HEK293 (cell line): ENCODE results near the gene WDR72.

Experiments used
- CTCF ChIP-seq: fragments of 450-650 bp; formaldehyde crosslinking; IDR thresholded peaks from 2 replicates; pipeline ENCODE4 v1.5.1; 2016; ENCODE audit warnings: missing biosample characterization, missing genetic modification characterization
- ELK4 ChIP-seq: IDR thresholded peaks from 2 replicates; pipeline ENCODE4 v1.6.1; 2011; ENCODE audit warnings: mild to moderate bottlenecking, low read depth, low read length, borderline replicate concordance
- REST ChIP-seq: fragments of 450-650 bp; formaldehyde crosslinking; IDR thresholded peaks from 2 replicates; pipeline ENCODE4 v1.5.1; 2016; ENCODE audit warnings: missing biosample characterization, missing genetic modification characterization
- SETDB1 ChIP-seq: IDR thresholded peaks from one replicate; pipeline ENCODE4 v1.6.1; 2017; ENCODE audit warnings: mild to moderate bottlenecking, low read length, moderate library complexity, mixed read lengths; ENCODE audit not compliant: insufficient read length
- TCF7L2 ChIP-seq: IDR thresholded peaks from 2 replicates; pipeline ENCODE4 v1.6.1; 2011; ENCODE audit warnings: low read depth, mild to moderate bottlenecking, inconsistent platforms, low read length, moderate library complexity, borderline replicate concordance
- ZBTB1 ChIP-seq: fragments of 450-650 bp; formaldehyde crosslinking; IDR thresholded peaks from 2 replicates; pipeline ENCODE4 v1.5.1; 2016; ENCODE audit warnings: missing biosample characterization, missing genetic modification characterization
- ZFP69B ChIP-seq: fragments of 450-650 bp; formaldehyde crosslinking; IDR thresholded peaks from 2 replicates; pipeline ENCODE4 v1.5.1; 2016; ENCODE audit warnings: missing biosample characterization, missing genetic modification characterization
- ZNF2 ChIP-seq: fragments of 450-650 bp; formaldehyde crosslinking; IDR thresholded peaks from 2 replicates; pipeline ENCODE4 v1.5.1; 2016; ENCODE audit warnings: missing biosample characterization, missing genetic modification characterization
- ZNF274 ChIP-seq, 2 experiments: fragments of 200-500 bp in 1 of 2; fragments of 450-650 bp in 1 of 2; sonication (Bioruptor generic) in 1 of 2; formaldehyde crosslinking in 1 of 2; IDR thresholded peaks; 2 replicates each; pipeline versions ENCODE4 v1.5.1 to v1.6.1; 2014 to 2016; ENCODE audit warnings: borderline replicate concordance in 1 of 2, inconsistent platforms in 1 of 2, low read length in 1 of 2, missing biosample characterization in 1 of 2, missing genetic modification characterization in 1 of 2

- TF ChIP-seq CTCF (tag by site-specific recombination) (no peak), ELK4 (no peak), TCF7L2 (no peak), SETDB1 (no peak), ZNF2 (tag by site-specific recombination) (no peak), ZFP69B (tag by site-specific recombination) (no peak), REST (tag by site-specific recombination) (no peak), ZBTB1 (no peak), ZNF274 (IDR thresholded peaks at IDR 0.05; ENCODE audit: low read length) (no peak), ZNF274 (tag by site-specific recombination; IDR thresholded peaks at IDR 0.05; ENCODE audit: borderline replicate concordance) (no peak)
Observed at GRCh38 chr15:53573091-53573490, 186.4 kb downstream of the WDR72 start.
